Activated naive CD4-positive, alpha-beta T cell treated with anti-CD3 and anti-CD28 coated beads, Interleukin-2, amount 10 ng/mL, durations not matched to agents 7 days and 5 days (primary cell): Measurements from ENCODE around the gene GALNT14.

ENCODE experiments used
- CTCF ChIA-PET: fragments of 350-600 bp; sonication (Branson Sonifier 250); formaldehyde crosslinking; loops from one replicate; lab custom pipeline; 2021; ENCODE audit warnings: antibody characterized with exemption; lab: Charles Lee
- DNase-seq: peaks from one replicate; pipeline ENCODE4 v3.0.0-alpha.2; 2020
- H3K27ac Mint-ChIP-seq: one replicate; pipeline ENCODE4 v1.8.0; 2021; ENCODE audit warnings: mild to moderate bottlenecking, moderate library complexity, mixed read lengths
- H3K27me3 Mint-ChIP-seq: one replicate; pipeline ENCODE4 v1.8.0; 2021; ENCODE audit warnings: mild to moderate bottlenecking, mixed read lengths
- H3K36me3 Mint-ChIP-seq: one replicate; pipeline ENCODE4 v1.8.0; 2021; ENCODE audit warnings: mixed read lengths
- H3K4me1 Mint-ChIP-seq: one replicate; pipeline ENCODE4 v1.8.0; 2021; ENCODE audit warnings: mixed read lengths
- H3K4me3 Mint-ChIP-seq: one replicate; pipeline ENCODE4 v1.8.0; 2021; ENCODE audit warnings: mild to moderate bottlenecking, moderate library complexity, mixed read lengths
- H3K9me3 Mint-ChIP-seq: one replicate; pipeline ENCODE4 v1.8.0; 2021; ENCODE audit warnings: mixed read lengths

GALNT14 gene

DNA sequence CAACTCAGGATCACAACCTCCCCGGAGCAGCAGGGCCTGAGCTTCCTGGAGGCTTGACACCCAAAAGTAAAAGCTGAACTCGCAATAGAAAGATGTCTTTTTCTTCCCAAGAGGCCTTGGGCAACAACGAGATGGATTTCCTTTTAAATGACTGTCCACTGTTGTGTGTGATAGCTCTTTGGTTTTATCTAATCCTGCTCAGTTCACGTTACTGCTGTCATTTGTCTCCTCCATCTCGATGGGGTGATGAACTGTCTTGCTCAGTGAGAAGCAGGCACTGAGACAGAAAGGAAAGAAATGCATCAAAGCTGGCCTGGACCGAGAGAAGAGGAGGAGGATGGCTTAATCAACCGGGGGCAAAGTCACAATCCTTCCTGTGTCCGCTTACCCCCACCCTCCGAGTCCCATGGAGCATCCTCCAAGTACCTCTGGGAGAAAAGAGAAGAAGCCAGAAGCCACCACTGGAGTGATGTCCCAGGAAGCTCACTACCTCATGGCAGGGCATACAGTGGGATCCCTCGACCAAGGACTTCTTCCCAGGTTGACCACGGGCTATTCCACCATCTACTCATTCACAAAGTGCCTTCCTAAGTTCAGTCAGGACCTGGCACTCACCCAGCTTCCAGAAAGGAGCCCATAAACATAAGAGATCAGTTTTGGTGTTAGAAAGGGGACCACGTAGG is 68.5 kb downstream of the GALNT14 start:
- Mint-ChIP-seq H3K4me3 (no peak overlapping the region), H3K9me3 (no peaks in the 10 kb centered on the region), H3K27ac (no peak overlapping the region), H3K36me3 (no peaks in the 10 kb centered on the region), H3K4me1 (no peaks in the 10 kb centered on the region), H3K27me3 (no peaks in the 10 kb centered on the region)
- DNase-seq, result no peak
- CTCF ChIA-PET, result no interaction called here

DNA sequence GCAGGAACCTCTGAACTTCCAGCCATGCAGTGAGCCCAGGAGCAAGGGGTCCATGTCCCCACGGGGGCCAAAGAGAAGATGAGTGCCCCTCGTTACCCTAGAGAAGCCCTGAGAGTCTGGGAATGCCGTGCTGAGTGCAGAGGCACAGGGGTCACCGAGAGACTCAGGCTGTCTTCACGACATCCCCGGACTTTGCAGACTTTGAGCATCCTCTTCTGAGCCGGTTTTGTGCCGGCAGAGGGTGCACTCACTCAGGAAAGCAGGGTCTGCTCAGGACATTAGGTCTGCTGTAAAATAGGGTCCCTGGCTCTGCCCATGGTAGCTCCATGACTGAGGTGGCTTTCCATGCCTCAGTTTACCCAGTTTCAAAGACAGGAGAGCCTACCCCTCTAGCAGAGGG is 71.0 kb downstream of the GALNT14 start:
- no peak overlapping the region for H3K27ac Mint-ChIP-seq
- CTCF ChIA-PET, result no interaction called here
- no peaks in the 10 kb centered on the region for H3K4me1 Mint-ChIP-seq
- H3K9me3 Mint-ChIP-seq, result no peaks in the 10 kb centered on the region
- no peaks in the 10 kb centered on the region for H3K27me3 Mint-ChIP-seq
- no peaks in the 10 kb centered on the region for H3K36me3 Mint-ChIP-seq
- DNase-seq, result no peak
- no peak overlapping the region for H3K4me3 Mint-ChIP-seq

DNA sequence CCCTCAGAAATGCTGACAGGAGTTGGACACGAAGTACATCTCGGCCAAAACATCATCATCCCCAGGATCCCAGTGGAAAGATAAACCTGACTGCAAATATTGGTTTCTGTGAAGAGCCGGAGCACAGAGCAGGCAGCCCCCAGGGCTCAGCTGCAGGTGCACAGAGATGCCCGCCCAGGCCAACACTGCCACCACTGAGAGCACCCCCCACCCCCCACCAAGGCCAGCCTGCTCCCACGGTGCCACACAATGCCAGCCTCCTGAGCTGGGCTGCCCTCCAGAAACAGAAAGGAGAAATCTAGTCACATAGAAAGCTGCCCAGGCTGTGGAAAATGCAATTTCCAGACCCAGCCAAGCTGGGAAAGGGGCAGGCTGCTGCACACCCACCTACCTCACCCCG is 71.7 kb downstream of the GALNT14 start:
- Mint-ChIP-seq H3K36me3 (no peaks in the 10 kb centered on the region), H3K27me3 (no peaks in the 10 kb centered on the region), H3K9me3 (no peaks in the 10 kb centered on the region), H3K4me1 (no peaks in the 10 kb centered on the region), H3K4me3 (no peak overlapping the region), H3K27ac (no peak overlapping the region)
- CTCF ChIA-PET, result no interaction called here
- DNase-seq, result no peak

DNA sequence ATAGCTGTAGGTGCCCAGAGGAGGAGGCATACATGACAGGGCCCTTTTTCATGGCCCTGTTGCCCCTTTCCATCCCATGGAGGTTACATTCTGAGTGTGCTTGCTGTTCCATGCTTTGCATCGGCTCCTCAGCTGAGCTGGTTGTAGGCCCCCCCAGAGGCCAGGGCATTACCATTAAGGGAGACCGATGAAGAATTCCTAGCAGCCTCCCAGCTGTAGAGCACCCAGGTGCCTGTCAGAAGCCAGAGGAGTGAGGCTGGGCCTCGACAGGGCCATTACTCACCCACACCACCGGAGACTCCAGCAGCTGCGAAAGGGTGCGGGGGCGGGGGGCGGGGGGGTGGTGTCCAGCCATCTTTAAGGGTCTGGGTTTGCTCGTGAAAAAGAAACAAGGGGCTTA is 72.2 kb downstream of the GALNT14 start:
- H3K27me3 Mint-ChIP-seq, result no peaks in the 10 kb centered on the region
- H3K27ac Mint-ChIP-seq, result no peak overlapping the region
- DNase-seq, result no peak
- H3K4me1 Mint-ChIP-seq, result no peaks in the 10 kb centered on the region
- H3K9me3 Mint-ChIP-seq, result no peaks in the 10 kb centered on the region
- no peak overlapping the region for H3K4me3 Mint-ChIP-seq
- CTCF ChIA-PET, result no interaction called here
- H3K36me3 Mint-ChIP-seq, result no peaks in the 10 kb centered on the region

DNA sequence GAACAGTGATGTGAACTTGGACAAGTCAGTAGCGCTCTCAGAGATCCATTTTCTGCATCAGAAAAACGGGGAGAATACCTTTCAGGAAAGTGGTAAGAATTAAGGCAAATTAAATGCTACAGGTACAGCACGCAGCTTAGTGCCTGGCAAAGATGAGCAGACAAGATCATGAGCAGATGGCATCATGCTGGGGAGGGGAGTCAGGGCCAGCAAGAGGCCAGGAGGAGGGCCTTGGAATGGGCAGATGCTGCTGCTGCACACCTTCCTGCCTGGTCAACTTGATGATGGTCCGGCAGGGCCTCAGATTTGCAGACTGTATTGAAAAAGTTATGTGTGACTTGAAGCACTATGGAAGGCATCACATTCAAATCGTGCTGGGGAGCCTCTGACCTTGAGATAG is 72.9 kb downstream of the GALNT14 start:
- no peaks in the 10 kb centered on the region for H3K36me3 Mint-ChIP-seq
- no peaks in the 10 kb centered on the region for H3K27me3 Mint-ChIP-seq
- H3K4me1 Mint-ChIP-seq, result no peaks in the 10 kb centered on the region
- CTCF ChIA-PET, result no interaction called here
- H3K27ac Mint-ChIP-seq, result no peak overlapping the region
- DNase-seq, result no peak
- no peaks in the 10 kb centered on the region for H3K9me3 Mint-ChIP-seq
- no peak overlapping the region for H3K4me3 Mint-ChIP-seq

DNA sequence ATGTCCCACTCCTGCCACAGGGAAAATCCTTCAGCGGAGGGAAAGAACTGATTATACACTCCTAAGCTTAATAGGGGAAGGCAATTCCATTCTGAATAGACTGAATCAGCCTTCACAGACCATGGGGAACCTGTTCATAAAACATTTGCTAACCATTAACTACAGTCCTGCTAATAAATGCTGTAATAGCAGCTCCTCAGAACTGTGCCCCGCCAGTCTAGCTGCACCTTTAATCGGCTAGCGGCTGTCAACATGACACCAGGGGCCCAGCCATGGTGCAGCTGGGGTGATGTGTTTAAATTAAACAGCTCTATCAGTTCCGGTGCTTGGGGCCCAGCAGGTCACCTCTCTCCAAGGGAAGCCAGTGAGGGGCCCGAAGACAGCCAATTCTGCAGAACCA is 77.8 kb downstream of the GALNT14 start:
- Mint-ChIP-seq H3K4me3 (no peak overlapping the region), H3K9me3 (no peaks in the 10 kb centered on the region), H3K36me3 (no peaks in the 10 kb centered on the region), H3K27me3 (no peaks in the 10 kb centered on the region), H3K27ac (no peak overlapping the region), H3K4me1 (no peaks in the 10 kb centered on the region)
- DNase-seq, result no peak
- CTCF ChIA-PET, result no interaction called here

DNA sequence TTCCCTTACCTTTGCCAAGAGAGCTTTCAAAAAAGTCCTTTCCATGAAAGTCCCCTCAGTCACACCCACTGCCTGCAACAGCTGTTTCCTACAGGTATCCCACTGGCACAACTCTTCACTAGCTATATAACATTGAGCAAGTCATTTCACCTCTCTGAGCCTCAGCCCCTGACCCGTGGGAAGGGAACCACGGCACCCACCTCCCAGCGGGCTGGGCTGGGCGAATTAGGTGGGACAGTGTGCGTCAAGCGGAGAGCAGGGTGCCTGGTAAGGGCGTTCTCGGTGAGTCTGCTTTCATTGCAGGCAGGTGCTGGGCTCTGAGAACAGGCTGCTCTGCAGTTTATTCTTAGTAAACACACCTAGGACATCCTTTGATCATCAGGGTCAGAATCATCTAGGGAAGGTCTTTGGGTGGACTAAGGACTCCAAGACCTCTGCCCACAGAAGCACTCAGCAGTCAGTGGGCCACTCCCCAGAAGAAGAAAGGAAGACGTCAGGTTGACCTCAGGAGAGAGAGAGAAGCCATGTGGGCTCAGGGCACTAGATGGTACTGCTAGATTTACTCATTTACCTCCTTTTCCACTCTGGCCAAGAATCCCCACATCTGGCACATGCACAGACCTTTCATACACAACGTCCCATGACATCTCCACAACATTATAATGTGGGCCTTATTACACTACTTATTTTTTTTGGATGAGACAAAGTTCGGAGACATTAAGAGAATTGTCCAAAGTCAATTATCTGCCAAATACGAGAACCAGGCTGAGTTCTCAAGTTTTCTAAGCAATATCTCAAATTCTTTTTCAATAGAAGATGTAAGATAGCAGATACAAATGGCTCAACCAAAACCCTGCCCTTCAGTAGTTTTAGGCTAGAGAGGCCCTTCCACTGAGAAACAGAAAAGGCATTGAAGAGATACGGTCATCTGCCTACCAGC is 79.9 kb downstream of the GALNT14 start:
- CTCF ChIA-PET, result no interaction called here
- Mint-ChIP-seq H3K4me1 (no peaks in the 10 kb centered on the region), H3K36me3 (no peaks in the 10 kb centered on the region), H3K4me3 (no peak overlapping the region), H3K9me3 (no peaks in the 10 kb centered on the region), H3K27ac (no peak overlapping the region), H3K27me3 (no peaks in the 10 kb centered on the region)
- DNase-seq, result no peak

DNA sequence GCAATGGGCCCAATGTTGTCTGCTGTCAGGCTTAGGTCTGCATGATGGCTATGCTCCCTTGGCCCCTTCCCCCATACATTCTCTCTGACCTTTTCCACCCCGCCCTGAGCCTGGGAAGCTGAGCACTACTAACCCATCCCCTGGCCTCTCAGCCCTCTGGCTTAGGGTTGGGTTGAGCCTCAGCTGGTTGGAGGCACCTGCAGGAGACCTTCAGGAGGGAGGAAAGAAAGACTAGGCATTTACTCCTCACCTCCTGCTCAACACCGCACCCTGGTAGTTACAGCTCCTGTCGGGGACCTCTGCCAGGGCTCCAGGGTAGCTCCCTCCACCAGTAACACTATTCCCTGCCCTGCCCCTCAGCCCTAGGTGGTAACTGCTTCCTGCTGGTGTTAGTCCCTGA is 80.5 kb downstream of the GALNT14 start:
- H3K27me3 Mint-ChIP-seq, result no peaks in the 10 kb centered on the region
- no peak for DNase-seq
- H3K4me1 Mint-ChIP-seq, result no peaks in the 10 kb centered on the region
- no peaks in the 10 kb centered on the region for H3K9me3 Mint-ChIP-seq
- CTCF ChIA-PET, result no interaction called here
- H3K27ac Mint-ChIP-seq, result no peak overlapping the region
- H3K36me3 Mint-ChIP-seq, result no peaks in the 10 kb centered on the region
- no peak overlapping the region for H3K4me3 Mint-ChIP-seq

DNA sequence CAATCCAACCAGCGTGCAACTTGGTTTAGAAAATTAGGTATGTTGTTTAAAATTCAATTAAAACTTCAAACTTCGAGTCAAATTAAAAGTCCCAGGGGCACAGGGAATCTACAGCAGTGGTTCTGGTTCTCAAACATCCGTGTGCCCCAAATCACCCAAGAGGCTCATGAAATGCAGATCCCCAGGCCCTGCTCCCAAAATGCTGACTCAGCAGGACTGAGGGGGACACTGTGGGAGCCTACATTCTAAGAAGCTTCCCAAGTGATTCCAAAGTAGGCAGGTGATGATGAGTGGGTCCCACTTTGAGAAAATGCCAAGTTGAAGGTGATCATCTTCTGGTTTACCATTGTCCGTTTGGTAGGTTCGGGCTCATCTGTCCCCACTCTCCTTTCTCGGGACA is 82.3 kb downstream of the GALNT14 start:
- Mint-ChIP-seq H3K27ac (no peak overlapping the region), H3K9me3 (no peaks in the 10 kb centered on the region), H3K27me3 (no peaks in the 10 kb centered on the region), H3K36me3 (no peaks in the 10 kb centered on the region), H3K4me1 (no peaks in the 10 kb centered on the region), H3K4me3 (no peak overlapping the region)
- CTCF ChIA-PET, result no interaction called here
- no peak for DNase-seq

DNA sequence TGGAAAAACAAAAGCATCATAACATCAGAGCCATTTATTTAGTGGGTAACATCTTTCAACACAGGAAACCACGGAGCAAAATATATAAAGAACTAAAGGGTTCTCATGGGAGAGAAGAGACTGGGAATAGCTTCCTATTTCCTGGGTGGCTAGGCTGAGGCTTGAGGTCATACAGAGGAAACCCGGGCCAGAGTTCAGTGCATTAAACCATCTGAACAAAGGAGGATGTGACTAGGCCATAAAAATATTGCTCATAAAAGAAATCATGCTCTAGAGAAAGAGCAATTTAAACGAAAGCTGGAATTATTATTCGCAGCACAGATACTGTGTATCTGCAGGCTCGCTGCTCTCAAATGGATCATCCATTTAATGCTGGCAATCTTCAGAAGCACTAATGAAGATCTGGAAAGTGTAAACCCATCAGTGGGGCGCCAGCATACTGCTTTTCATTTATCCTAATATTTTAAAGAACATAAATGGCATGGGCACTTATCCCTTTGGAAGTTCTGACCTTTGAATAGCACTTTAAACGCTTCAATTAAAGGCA is 83.3 kb downstream of the GALNT14 start:
- Mint-ChIP-seq H3K4me3 (no peak overlapping the region), H3K27ac (no peak overlapping the region), H3K4me1 (no peaks in the 10 kb centered on the region), H3K36me3 (no peaks in the 10 kb centered on the region), H3K9me3 (no peaks in the 10 kb centered on the region), H3K27me3 (no peaks in the 10 kb centered on the region)
- CTCF ChIA-PET, result no interaction called here
- no peak for DNase-seq

DNA sequence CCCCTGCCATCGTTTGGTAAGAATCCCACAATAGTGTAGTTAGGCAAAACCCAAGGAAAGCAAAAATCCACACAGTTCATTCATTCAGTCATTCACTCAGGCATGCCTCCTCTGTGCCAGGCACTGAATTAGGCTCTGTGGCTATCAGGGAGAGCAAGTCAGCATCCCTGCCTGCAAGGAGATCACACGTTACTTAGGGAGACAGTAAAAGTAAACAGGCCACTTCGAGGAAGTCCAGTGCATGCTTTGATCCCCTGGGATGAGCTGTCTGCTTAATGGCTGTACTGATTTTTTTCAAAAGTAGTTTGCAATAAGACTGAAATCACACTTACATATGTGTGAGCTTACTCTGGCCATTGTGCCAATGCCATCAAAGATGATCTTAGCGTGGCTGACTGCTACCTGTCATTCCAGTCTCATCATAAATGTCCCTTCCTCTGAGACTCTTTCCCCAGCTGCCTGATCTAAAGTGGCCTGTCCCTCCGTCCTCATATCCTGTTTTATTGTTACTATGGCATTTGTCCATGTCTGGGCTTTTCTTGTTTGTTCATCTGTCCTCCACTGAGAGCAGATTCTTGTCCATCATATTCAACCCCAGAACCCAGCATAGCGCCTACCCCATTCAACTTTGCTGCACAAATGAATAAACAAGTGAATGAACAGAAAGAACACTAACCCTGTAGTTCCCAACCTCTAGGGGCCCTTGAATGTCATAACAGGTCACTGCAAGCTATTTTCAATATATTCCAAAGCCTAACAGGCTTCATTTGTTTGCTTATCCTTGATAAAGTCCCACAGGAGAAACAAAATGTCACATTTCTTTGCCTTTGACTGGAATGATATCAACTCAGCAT is 84.1 kb downstream of the GALNT14 start:
- CTCF ChIA-PET, result no interaction called here
- no peak overlapping the region for H3K27ac Mint-ChIP-seq
- no peaks in the 10 kb centered on the region for H3K9me3 Mint-ChIP-seq
- no peak for DNase-seq
- H3K4me3 Mint-ChIP-seq, result no peak overlapping the region
- no peaks in the 10 kb centered on the region for H3K36me3 Mint-ChIP-seq
- H3K4me1 Mint-ChIP-seq, result no peaks in the 10 kb centered on the region
- H3K27me3 Mint-ChIP-seq, result no peaks in the 10 kb centered on the region

DNA sequence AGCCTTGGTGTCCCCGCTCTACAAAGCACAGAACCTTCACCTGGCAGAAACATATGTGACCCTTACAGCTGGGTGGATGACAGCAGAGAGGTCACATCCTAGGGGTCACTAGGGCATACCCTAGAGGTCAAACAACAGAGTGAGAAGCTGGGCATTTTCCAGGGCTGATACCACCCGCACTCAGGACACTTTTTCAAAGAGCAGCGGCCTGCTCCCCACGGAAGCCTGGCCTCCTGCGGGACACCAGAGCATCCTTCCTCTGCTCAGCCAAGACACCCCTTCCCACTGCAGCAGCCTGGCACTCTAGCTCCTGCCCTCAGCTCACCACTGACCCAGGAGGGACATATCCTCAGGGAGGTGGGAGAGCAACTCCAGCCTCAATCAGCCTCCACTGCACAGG is 86.0 kb downstream of the GALNT14 start:
- no peak overlapping the region for H3K27ac Mint-ChIP-seq
- no peak for DNase-seq
- H3K9me3 Mint-ChIP-seq, result no peaks in the 10 kb centered on the region
- CTCF ChIA-PET, result interaction anchor here (0.7 kb wide), 1 partner anchor 12 kb away, joined by 3 read pairs; no protein-coding TSS in a partner anchor
- no peaks in the 10 kb centered on the region for H3K4me1 Mint-ChIP-seq
- no peak overlapping the region for H3K4me3 Mint-ChIP-seq
- no peaks in the 10 kb centered on the region for H3K36me3 Mint-ChIP-seq
- H3K27me3 Mint-ChIP-seq, result no peaks in the 10 kb centered on the region

DNA sequence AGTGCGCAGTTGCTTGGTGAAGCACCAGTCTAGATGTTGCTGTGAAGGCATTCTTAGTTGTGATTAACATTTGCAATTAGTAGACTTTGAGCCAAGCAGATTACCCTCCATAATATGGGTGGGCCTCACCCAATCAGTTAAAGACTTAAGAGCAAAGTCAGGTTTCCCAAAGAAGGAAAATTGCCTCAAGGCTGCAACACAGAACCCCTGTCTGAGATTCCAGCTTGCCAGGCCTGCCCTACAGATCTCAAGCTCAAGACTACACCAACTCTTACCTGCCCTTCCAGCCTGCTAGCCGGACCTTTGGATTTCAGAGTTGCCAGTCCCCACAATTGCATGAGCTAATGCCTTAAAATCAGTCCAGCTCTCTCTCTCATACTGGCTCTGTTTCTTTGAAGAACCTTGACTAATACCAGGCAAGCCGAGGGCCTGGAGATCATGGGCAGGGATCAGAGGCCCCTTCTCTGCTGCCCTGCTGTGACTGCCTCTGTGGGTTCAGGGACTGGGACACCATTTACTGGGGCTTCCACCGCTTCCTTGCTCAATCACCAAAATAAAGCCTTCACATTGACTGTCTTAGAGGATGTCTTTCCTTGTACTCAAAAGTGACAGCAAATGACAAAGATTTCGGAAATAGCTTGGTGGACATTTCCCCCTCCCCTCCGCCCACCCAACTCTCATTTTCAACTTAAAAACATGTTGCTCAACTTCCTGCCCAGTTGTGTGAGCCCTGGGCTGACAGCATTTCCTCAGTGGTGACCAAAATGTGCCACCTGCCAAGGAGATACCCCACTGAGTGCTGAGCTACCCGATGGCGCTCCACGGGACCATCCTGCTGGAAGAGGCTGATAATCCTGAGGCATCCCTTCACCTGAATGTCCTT is 86.7 kb downstream of the GALNT14 start:
- Mint-ChIP-seq H3K27me3 (no peaks in the 10 kb centered on the region), H3K27ac (no peak overlapping the region), H3K36me3 (no peaks in the 10 kb centered on the region), H3K4me3 (no peak overlapping the region), H3K4me1 (no peaks in the 10 kb centered on the region), H3K9me3 (no peaks in the 10 kb centered on the region)
- no peak for DNase-seq
- CTCF ChIA-PET, result interaction anchor here (0.7 kb wide), 1 partner anchor 11 kb away, joined by 3 read pairs; no protein-coding TSS in a partner anchor
